Loucy (cell line): ENCODE results near the gene DDR1.

ENCODE experiments used
- H2AFZ ChIP-seq: fragments of 200-600 bp; sonication (generic); 2 replicates; pipeline ENCODE4 v1.6.0; 2016; ENCODE audit warnings: antibody characterized with exemption, mild to moderate bottlenecking, low read length, moderate library complexity
- H3F3A ChIP-seq: fragments of 200-600 bp; 2 replicates; pipeline ENCODE4 v1.6.0; 2016; ENCODE audit warnings: antibody characterized with exemption, low read depth, mild to moderate bottlenecking
- H3K27me3 ChIP-seq: fragments of 200-600 bp; sonication (generic); 2 replicates; pipeline ENCODE4 v1.6.1; 2014; ENCODE audit warnings: low read length, mild to moderate bottlenecking; ENCODE audit not compliant: insufficient read depth, poor library complexity, severe bottlenecking
- H3K36me3 ChIP-seq: fragments of 200-600 bp; sonication (generic); 2 replicates; pipeline ENCODE4 v1.6.1; 2016; ENCODE audit warnings: low read length; ENCODE audit not compliant: insufficient read depth
- H3K4me1 ChIP-seq: fragments of 200-600 bp; sonication (generic); 2 replicates; pipeline ENCODE4 v1.5.1; 2014; ENCODE audit warnings: low read length, mild to moderate bottlenecking; ENCODE audit not compliant: insufficient read depth, poor library complexity, severe bottlenecking
- H3K4me2 ChIP-seq: fragments of 200-600 bp; sonication (generic); 2 replicates; pipeline ENCODE4 v1.6.0; 2014; ENCODE audit warnings: antibody characterized with exemption, low read length, low read depth, mild to moderate bottlenecking; ENCODE audit not compliant: poor library complexity, severe bottlenecking
- H3K4me3 ChIP-seq: fragments of 200-600 bp; sonication (generic); 2 replicates; pipeline ENCODE4 v1.5.1; 2014; ENCODE audit warnings: low read length, mild to moderate bottlenecking, mixed read lengths; ENCODE audit not compliant: poor library complexity, severe bottlenecking
- H3K79me2 ChIP-seq: fragments of 200-600 bp; sonication (generic); 2 replicates; pipeline ENCODE4 v1.6.1; 2014; ENCODE audit warnings: low read length; ENCODE audit not compliant: insufficient read depth
- H3K9ac ChIP-seq: fragments of 200-600 bp; sonication (generic); 2 replicates; pipeline ENCODE4 v1.6.0; 2014; ENCODE audit warnings: mild to moderate bottlenecking, low read depth, low read length, moderate library complexity; ENCODE audit not compliant: poor library complexity, severe bottlenecking
- H3K9me2 ChIP-seq: fragments of 200-600 bp; sonication (generic); replicated peaks from 2 replicates; pipeline ENCODE4 v1.6.1; 2016; ENCODE audit warnings: low read depth, low read length, mixed read lengths
- H3K9me3 ChIP-seq: fragments of 200-600 bp; sonication (generic); 2 replicates; pipeline ENCODE4 v1.6.1; 2014; ENCODE audit warnings: mild to moderate bottlenecking, antibody characterized with exemption, low read length, low read depth; ENCODE audit not compliant: insufficient read depth
- H4K20me1 ChIP-seq: fragments of 200-600 bp; sonication (generic); 2 replicates; pipeline ENCODE4 v1.6.0; 2014; ENCODE audit warnings: antibody characterized with exemption, low read length, mild to moderate bottlenecking; ENCODE audit not compliant: insufficient read depth, poor library complexity, severe bottlenecking
- CTCF ChIP-seq: fragments of 200-600 bp; sonication (generic); conservative IDR thresholded peaks from 2 replicates; pipeline ENCODE4 v1.5.1; 2014; ENCODE audit warnings: mild to moderate bottlenecking, antibody characterized with exemption, low read length
- EZH2phosphoT487 ChIP-seq: fragments of 200-600 bp; IDR thresholded peaks from 2 replicates; pipeline ENCODE4 v1.6.1; 2018; ENCODE audit warnings: antibody characterized with exemption, mild to moderate bottlenecking, moderate library complexity, borderline replicate concordance

DDR1 gene

DNA sequence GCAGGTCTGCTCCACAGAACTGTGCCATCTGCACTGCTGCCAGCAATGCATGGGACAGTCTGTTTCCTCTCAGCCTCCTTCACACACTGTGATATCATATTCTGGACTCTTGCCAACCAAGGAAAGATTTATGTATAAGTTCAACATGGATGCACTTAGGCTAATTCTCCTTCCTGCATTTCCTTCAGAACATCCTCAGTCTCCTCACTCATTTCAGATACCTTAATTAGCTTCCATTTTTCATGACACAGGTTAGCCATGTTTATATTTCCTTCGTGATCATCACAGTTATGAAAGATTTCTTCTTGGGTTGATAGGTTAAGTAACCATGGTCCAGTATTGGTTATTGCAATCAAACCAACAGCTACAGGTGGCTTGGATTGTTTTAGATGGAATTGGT is 46.4 kb upstream of the DDR1 start:
- no peak for TF ChIP-seq CTCF
- no peak for TF ChIP-seq EZH2phosphoT487
- Histone ChIP-seq H3K4me2 (no peak overlapping the region), H3F3A (no peaks in the 10 kb centered on the region), H3K36me3 (no peaks in the 10 kb centered on the region), H2AFZ (no peak overlapping the region), H3K9me3 (no peaks in the 10 kb centered on the region), H3K27me3 (no peaks in the 10 kb centered on the region), H3K4me3 (no peak overlapping the region), H4K20me1 (no peaks in the 10 kb centered on the region), H3K79me2 (no peaks in the 10 kb centered on the region), H3K9ac (no peak overlapping the region), H3K9me2 (no peaks in the 10 kb centered on the region), H3K4me1 (peaks cover 4% of the 10 kb centered on the region)

GRCh38 chr6:30839671-30840070 is 44.6 kb upstream of the DDR1 start:
- Histone ChIP-seq H3K9ac (no peak overlapping the region), H3K9me3 (no peaks in the 10 kb centered on the region), H3K27me3 (no peaks in the 10 kb centered on the region), H4K20me1 (no peaks in the 10 kb centered on the region), H3K4me1 (peaks cover 6% of the 10 kb centered on the region), H2AFZ (no peak overlapping the region), H3K4me3 (no peak overlapping the region), H3K9me2 (no peaks in the 10 kb centered on the region), H3K4me2 (no peak overlapping the region), H3K79me2 (no peaks in the 10 kb centered on the region), H3K36me3 (no peaks in the 10 kb centered on the region), H3F3A (no peaks in the 10 kb centered on the region)
- TF ChIP-seq EZH2phosphoT487 (no peak), CTCF (no peak)

- Histone ChIP-seq H3K9ac (no peak overlapping the region), H3K4me3 (no peak overlapping the region), H3K9me2 (no peaks in the 10 kb centered on the region), H3K4me1 (peaks cover 6% of the 10 kb centered on the region), H3K79me2 (no peaks in the 10 kb centered on the region), H3F3A (no peaks in the 10 kb centered on the region), H3K4me2 (no peak overlapping the region), H3K36me3 (no peaks in the 10 kb centered on the region), H4K20me1 (no peaks in the 10 kb centered on the region), H2AFZ (no peak overlapping the region), H3K27me3 (no peaks in the 10 kb centered on the region), H3K9me3 (no peaks in the 10 kb centered on the region)
- TF ChIP-seq EZH2phosphoT487 (no peak), CTCF (no peak)
These were observed 44.0 kb upstream of the DDR1 start for GRCh38 chr6:30840084-30840934.
